PFSK-1 (cell line): Measurements from ENCODE around the gene RPUSD4.

ENCODE experiments used
- POLR2AphosphoS5 ChIP-seq: IDR thresholded peaks from 2 replicates; pipeline ENCODE4 v1.6.1; 2012; ENCODE audit warnings: low read depth, mild to moderate bottlenecking, control low read depth, low read length, moderate library complexity
- SIN3A ChIP-seq: IDR thresholded peaks from 2 replicates; pipeline ENCODE4 v1.6.1; 2012; ENCODE audit warnings: mild to moderate bottlenecking, low read length, moderate library complexity, borderline replicate concordance; ENCODE audit not compliant: insufficient read depth
- TAF1 ChIP-seq: IDR thresholded peaks from 2 replicates; pipeline ENCODE4 v1.6.1; 2012; ENCODE audit warnings: low read length, control low read depth, borderline replicate concordance; ENCODE audit not compliant: insufficient read depth
- TF ChIP-seq, protein P1 (sequence below), 2 experiments: IDR thresholded peaks; 2 replicates each; pipeline versions ENCODE4 v1.6.1 to v1.8.0; 2011 to 2012; ENCODE audit warnings: low read depth in 2 of 2, low read length in 2 of 2, control low read depth in 1 of 2, inconsistent platforms in 1 of 2, mild to moderate bottlenecking in 1 of 2, moderate library complexity in 1 of 2; ENCODE audit not compliant: insufficient read depth in 1 of 2

DNA sequence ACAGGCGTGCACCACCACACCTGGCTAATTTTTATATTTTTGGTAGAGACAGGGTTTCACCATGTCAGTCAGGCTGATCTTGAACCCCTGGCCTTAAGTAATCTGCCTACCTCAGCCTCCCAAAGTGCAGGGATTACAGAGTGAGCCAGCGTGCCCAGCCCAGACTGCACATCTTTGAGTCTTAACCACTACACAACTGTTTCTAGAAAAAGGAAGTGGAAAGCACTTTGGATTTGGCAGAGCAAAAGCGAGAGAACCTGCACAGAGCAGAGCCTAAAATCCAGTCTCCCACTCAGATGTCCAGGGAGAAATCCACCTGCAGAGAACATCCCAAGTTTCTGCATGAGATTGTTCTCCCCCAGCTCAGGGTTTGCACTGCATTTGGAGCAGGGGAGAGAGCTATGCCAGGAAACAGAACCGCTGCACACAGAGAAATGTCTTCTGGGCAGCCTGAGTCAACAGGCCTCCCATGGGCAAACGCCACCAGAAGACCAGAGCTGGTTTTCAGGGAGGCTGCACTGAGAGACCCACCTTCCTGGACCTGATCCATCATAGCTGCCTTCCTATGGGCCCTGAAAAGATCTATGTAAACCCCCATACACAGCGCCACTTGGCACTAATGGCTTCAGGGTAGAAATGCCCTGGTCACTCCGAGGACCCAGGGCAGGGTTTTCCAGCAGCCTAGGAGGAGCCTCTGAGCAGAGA is 54.0 kb downstream of the RPUSD4 start:
- TF ChIP-seq POLR2AphosphoS5 = no peak
- no peak for TF ChIP-seq TAF1
- TF ChIP-seq, protein P1, sequence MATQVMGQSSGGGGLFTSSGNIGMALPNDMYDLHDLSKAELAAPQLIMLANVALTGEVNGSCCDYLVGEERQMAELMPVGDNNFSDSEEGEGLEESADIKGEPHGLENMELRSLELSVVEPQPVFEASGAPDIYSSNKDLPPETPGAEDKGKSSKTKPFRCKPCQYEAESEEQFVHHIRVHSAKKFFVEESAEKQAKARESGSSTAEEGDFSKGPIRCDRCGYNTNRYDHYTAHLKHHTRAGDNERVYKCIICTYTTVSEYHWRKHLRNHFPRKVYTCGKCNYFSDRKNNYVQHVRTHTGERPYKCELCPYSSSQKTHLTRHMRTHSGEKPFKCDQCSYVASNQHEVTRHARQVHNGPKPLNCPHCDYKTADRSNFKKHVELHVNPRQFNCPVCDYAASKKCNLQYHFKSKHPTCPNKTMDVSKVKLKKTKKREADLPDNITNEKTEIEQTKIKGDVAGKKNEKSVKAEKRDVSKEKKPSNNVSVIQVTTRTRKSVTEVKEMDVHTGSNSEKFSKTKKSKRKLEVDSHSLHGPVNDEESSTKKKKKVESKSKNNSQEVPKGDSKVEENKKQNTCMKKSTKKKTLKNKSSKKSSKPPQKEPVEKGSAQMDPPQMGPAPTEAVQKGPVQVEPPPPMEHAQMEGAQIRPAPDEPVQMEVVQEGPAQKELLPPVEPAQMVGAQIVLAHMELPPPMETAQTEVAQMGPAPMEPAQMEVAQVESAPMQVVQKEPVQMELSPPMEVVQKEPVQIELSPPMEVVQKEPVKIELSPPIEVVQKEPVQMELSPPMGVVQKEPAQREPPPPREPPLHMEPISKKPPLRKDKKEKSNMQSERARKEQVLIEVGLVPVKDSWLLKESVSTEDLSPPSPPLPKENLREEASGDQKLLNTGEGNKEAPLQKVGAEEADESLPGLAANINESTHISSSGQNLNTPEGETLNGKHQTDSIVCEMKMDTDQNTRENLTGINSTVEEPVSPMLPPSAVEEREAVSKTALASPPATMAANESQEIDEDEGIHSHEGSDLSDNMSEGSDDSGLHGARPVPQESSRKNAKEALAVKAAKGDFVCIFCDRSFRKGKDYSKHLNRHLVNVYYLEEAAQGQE (IDR thresholded peaks at IDR 0.05; ENCODE audit: insufficient read depth in 1 of 2, low read depth in 2 of 2, low read length in 2 of 2) = no peak
- no peak for TF ChIP-seq SIN3A
